ENCODE results near the gene CCDC88B. TPM values are rescaled to one million over a fixed set of nuclear protein-coding genes. Genes with fewer than 3 reads are reported as not detected.

The CCDC88B gene
- total RNA-seq, 1 experiment from 2014 or later = 17.1 TPM

DNA sequence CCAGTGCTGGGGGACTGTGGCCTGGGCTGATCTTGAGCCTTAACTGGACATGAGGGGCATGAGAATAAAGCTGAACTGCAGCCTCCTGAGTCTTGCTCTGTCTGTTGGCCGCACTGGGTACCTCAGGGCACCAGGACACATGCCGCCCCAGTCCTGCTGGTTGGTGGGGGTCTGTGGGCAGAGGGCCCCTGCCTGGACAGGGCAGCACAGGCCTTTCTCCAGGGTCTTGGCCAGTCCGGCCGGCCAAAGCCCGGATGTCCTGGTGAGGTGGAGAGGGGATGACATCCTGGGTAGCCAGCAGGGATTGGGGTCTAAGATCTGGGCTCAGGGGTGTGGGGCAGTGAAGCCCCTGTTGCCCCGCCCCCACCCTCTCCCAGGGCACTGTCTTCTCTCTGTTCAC lies 17.4 kb downstream of the CCDC88B start:
- Histone ChIP-seq H3K4me1 (ENCODE audit: control insufficient read depth, insufficient read depth, low read length) (peaks cover 56% of the 10 kb centered on the region), H3K4me3 (ENCODE audit: low read depth in 2 of 2, low read length in 2 of 2) (peak overlapping the region in 1 of 2 experiments; percentile 35; a peak in 2 of 4 replicates), H3K36me3 (ENCODE audit: control insufficient read depth, insufficient read depth, low read length) (no peaks in the 10 kb centered on the region; the same call in 1 of the 2 replicates), H3K27me3 (ENCODE audit: control insufficient read depth, insufficient read depth, low read length) (no peaks in the 10 kb centered on the region), H3K27ac (ENCODE audit: low read length) (peak overlapping the region; percentile 85), H3K9me3 (ENCODE audit: control insufficient read depth, insufficient read depth, low read depth, low read length) (no peaks in the 10 kb centered on the region)
- CTCF ChIA-PET = interaction anchor here (0.9 to 3.7 kb wide), 14 partner anchors 9 to 331 kb away, joined by 3 to 33 read pairs (median 6); partner anchors contain the start of genes ESRRA, PRDX5 and TRMT112
- ATAC-seq (no peak), DNase-seq (ENCODE audit: low read depth, low spot score) (no peak)
- POLR2A ChIA-PET = interaction anchor here (1.5 kb wide), 1 partner anchor 15 kb away, joined by 7 read pairs; no protein-coding TSS in a partner anchor
- no TSS peak for BruUV-seq (replicated peaks)
- intact Hi-C loops (cut with micrococcal nuclease; ENCODE audit: unreplicated experiment) (loop anchor here (5.0 kb wide), 1 partner anchor 295 kb away; no protein-coding TSS in a partner anchor), in situ Hi-C loops (cut with HindIII; ENCODE audit: low pct_unique_long_range_greater_than_20kb, low sequenced_read_pairs) (no loop called here)
- TF ChIP-seq TCF7L2 (IDR thresholded peaks at IDR 0.05; ENCODE audit: low read depth, low read length) = no peak
- TF ChIP-seq, protein P1, sequence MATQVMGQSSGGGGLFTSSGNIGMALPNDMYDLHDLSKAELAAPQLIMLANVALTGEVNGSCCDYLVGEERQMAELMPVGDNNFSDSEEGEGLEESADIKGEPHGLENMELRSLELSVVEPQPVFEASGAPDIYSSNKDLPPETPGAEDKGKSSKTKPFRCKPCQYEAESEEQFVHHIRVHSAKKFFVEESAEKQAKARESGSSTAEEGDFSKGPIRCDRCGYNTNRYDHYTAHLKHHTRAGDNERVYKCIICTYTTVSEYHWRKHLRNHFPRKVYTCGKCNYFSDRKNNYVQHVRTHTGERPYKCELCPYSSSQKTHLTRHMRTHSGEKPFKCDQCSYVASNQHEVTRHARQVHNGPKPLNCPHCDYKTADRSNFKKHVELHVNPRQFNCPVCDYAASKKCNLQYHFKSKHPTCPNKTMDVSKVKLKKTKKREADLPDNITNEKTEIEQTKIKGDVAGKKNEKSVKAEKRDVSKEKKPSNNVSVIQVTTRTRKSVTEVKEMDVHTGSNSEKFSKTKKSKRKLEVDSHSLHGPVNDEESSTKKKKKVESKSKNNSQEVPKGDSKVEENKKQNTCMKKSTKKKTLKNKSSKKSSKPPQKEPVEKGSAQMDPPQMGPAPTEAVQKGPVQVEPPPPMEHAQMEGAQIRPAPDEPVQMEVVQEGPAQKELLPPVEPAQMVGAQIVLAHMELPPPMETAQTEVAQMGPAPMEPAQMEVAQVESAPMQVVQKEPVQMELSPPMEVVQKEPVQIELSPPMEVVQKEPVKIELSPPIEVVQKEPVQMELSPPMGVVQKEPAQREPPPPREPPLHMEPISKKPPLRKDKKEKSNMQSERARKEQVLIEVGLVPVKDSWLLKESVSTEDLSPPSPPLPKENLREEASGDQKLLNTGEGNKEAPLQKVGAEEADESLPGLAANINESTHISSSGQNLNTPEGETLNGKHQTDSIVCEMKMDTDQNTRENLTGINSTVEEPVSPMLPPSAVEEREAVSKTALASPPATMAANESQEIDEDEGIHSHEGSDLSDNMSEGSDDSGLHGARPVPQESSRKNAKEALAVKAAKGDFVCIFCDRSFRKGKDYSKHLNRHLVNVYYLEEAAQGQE (IDR thresholded peaks at IDR 0.05; ENCODE audit: insufficient read depth in 1 of 2, low read depth in 2 of 2, low read length in 1 of 2) = no peak
- TF ChIP-seq POLR2AphosphoS5 (IDR thresholded peaks at IDR 0.05; ENCODE audit: low read depth, low read length) = no peak
- no peak for TF ChIP-seq SIN3A (IDR thresholded peaks at IDR 0.05; ENCODE audit: borderline replicate concordance, insufficient read depth, low read depth, low read length)
- TF ChIP-seq, protein P2, sequence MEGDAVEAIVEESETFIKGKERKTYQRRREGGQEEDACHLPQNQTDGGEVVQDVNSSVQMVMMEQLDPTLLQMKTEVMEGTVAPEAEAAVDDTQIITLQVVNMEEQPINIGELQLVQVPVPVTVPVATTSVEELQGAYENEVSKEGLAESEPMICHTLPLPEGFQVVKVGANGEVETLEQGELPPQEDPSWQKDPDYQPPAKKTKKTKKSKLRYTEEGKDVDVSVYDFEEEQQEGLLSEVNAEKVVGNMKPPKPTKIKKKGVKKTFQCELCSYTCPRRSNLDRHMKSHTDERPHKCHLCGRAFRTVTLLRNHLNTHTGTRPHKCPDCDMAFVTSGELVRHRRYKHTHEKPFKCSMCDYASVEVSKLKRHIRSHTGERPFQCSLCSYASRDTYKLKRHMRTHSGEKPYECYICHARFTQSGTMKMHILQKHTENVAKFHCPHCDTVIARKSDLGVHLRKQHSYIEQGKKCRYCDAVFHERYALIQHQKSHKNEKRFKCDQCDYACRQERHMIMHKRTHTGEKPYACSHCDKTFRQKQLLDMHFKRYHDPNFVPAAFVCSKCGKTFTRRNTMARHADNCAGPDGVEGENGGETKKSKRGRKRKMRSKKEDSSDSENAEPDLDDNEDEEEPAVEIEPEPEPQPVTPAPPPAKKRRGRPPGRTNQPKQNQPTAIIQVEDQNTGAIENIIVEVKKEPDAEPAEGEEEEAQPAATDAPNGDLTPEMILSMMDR (IDR thresholded peaks at IDR 0.05) = no peak

DNA sequence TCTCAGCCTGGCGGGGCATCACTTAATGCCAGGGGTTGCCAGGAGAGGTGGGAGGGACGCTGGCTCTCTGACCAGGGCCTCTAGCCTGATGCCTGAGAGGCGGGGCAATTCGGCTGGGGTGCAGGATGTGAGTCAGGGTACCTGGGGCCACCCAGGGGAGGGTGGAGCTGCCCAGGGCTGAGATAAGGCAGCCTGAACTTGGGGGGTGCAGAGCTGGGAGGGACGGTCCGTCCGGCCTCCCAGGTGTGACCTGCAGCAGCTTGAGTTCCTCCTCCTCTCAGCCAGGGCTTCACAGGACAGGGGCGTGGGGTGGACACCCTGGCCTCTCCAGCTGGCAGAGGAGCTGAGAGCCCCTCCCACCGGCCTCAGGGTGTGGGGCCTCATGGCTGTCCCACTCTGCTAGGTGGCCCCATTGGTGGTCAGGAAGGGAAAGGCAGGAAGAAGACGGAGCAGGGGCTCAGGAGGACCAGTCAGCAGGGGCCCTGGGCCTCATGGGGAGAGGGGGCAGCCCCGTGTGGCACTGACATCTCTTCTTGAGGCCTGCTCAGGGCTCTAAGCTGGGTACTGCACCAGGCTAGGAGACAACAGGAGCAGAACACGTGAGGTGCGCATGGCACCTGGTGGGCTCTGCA lies 18.0 kb downstream of the CCDC88B start:
- CTCF ChIA-PET = interaction anchor here (0.6 to 2.0 kb wide), 4 partner anchors 12 to 293 kb away, joined by 3 to 14 read pairs (median 8); partner anchors contain the start of genes PRDX5 and TRMT112
- DNase-seq (ENCODE audit: low read depth, low spot score) (peak; percentile 18), ATAC-seq (peak; percentile 59)
- Histone ChIP-seq H3K9me3 (ENCODE audit: control insufficient read depth, insufficient read depth, low read depth, low read length) (no peaks in the 10 kb centered on the region), H3K27me3 (ENCODE audit: control insufficient read depth, insufficient read depth, low read length) (no peaks in the 10 kb centered on the region), H3K4me3 (ENCODE audit: low read depth in 2 of 2, low read length in 2 of 2) (peak overlapping the region; percentile 76 to 86), H3K27ac (ENCODE audit: low read length) (peak overlapping the region; percentile 85), H3K36me3 (ENCODE audit: control insufficient read depth, insufficient read depth, low read length) (peaks cover 2% of the 10 kb centered on the region; the same call in 1 of the 2 replicates), H3K4me1 (ENCODE audit: control insufficient read depth, insufficient read depth, low read length) (peaks cover 56% of the 10 kb centered on the region)
- no TSS peak for BruUV-seq (replicated peaks)
- in situ Hi-C loops (cut with HindIII; ENCODE audit: low pct_unique_long_range_greater_than_20kb, low sequenced_read_pairs) = no loop called here
- intact Hi-C loops (cut with micrococcal nuclease; ENCODE audit: unreplicated experiment) = loop anchor here (5.0 kb wide), 1 partner anchor 294 kb away; no protein-coding TSS in a partner anchor
- TF ChIP-seq TCF7L2 (IDR thresholded peaks at IDR 0.05; ENCODE audit: low read depth, low read length) (no peak), SIN3A (IDR thresholded peaks at IDR 0.05; ENCODE audit: borderline replicate concordance, insufficient read depth, low read depth, low read length) (no peak), POLR2AphosphoS5 (IDR thresholded peaks at IDR 0.05; ENCODE audit: low read depth, low read length) (no peak)
- TF ChIP-seq, protein P2 (IDR thresholded peaks at IDR 0.05) = no peak
- TF ChIP-seq, protein P1 (IDR thresholded peaks at IDR 0.05; ENCODE audit: insufficient read depth in 1 of 2, low read depth in 2 of 2, low read length in 1 of 2) = no peak
- POLR2A ChIA-PET = interaction anchor here (0.7 kb wide), 1 partner anchor 40 kb away, joined by 3 read pairs; no protein-coding TSS in a partner anchor

Measured in Panc1 (cell line).